SU-DHL-6 (cell line): ENCODE measurements around the gene EMILIN1.
A peak's percentile ranks its signal among the peaks of the same experiment; 100 is the strongest.

ENCODE experiments used
- H2AFZ ChIP-seq: fragments of 200-600 bp; sonication (generic); 2 replicates; pipeline ENCODE4 v1.6.1; 2014; ENCODE audit warnings: low read depth, mild to moderate bottlenecking, moderate library complexity, mixed read lengths, antibody characterized with exemption, low read length; ENCODE audit not compliant: severe bottlenecking
- H3F3A ChIP-seq: fragments of 200-600 bp; shearing (Covaris generic); 2 replicates; pipeline ENCODE4 v1.6.0; 2016; ENCODE audit warnings: antibody characterized with exemption, mild to moderate bottlenecking; ENCODE audit not compliant: insufficient read depth
- H3K27ac ChIP-seq: fragments of 200-600 bp; sonication (generic); 2 replicates; pipeline ENCODE4 v1.5.1; 2016; ENCODE audit warnings: low read depth, mild to moderate bottlenecking, low read length, moderate library complexity, mixed read lengths
- H3K27me3 ChIP-seq: fragments of 200-600 bp; sonication (generic), shearing (Covaris generic); 2 replicates; pipeline ENCODE4 v1.6.0; 2014; ENCODE audit warnings: mild to moderate bottlenecking, low read length
- H3K36me3 ChIP-seq: fragments of 200-600 bp; sonication (generic); 2 replicates; pipeline ENCODE4 v1.6.1; 2014; ENCODE audit warnings: mild to moderate bottlenecking, low read length, mixed read lengths
- H3K4me2 ChIP-seq: fragments of 300-600, 200-600 bp; shearing (Covaris generic), sonication (generic); 2 replicates; pipeline ENCODE4 v1.6.0; 2014; ENCODE audit warnings: low read length, low read depth, mild to moderate bottlenecking; ENCODE audit not compliant: poor library complexity, severe bottlenecking
- H3K4me3 ChIP-seq: fragments of 200-600 bp; sonication (generic); 2 replicates; pipeline ENCODE4 v1.5.1; 2014; ENCODE audit warnings: antibody characterized with exemption, low read length, mild to moderate bottlenecking, mixed read lengths; ENCODE audit not compliant: insufficient read depth, poor library complexity, severe bottlenecking
- H3K79me2 ChIP-seq: fragments of 200-600 bp; sonication (generic); 2 replicates; pipeline ENCODE4 v1.6.1; 2014; ENCODE audit warnings: mild to moderate bottlenecking, low read length, moderate library complexity; ENCODE audit not compliant: insufficient read depth
- H3K9ac ChIP-seq: fragments of 200-600 bp; sonication (generic); 2 replicates; pipeline ENCODE4 v1.7.0; 2014; ENCODE audit warnings: mild to moderate bottlenecking, low read length
- H3K9me2 ChIP-seq: fragments of 200-600 bp; sonication (generic); replicated peaks from 2 replicates; pipeline ENCODE4 v1.6.1; 2014; ENCODE audit warnings: low read length; ENCODE audit not compliant: insufficient read depth
- H3K9me3 ChIP-seq: fragments of 200-600 bp; sonication (generic); 2 replicates; pipeline ENCODE4 v1.6.1; 2014; ENCODE audit warnings: low read length, mixed read lengths; ENCODE audit not compliant: insufficient read depth
- H4K20me1 ChIP-seq: fragments of 200-600 bp; sonication (generic); 2 replicates; pipeline ENCODE4 v1.6.1; 2014; ENCODE audit warnings: low read depth, mild to moderate bottlenecking, antibody characterized with exemption, low read length, moderate library complexity, mixed read lengths
- EZH2phosphoT487 ChIP-seq: fragments of 200-600 bp; sonication (generic), shearing (Covaris generic); conservative IDR thresholded peaks from 2 replicates; pipeline ENCODE4 v1.6.1; 2018; ENCODE audit warnings: mild to moderate bottlenecking, antibody characterized with exemption, low read length, moderate library complexity, mixed read lengths
- TF ChIP-seq, protein P1 (sequence below): fragments of 200-600 bp; sonication (generic); IDR thresholded peaks from one replicate; pipeline ENCODE4 v1.5.1; 2017; ENCODE audit warnings: antibody characterized with exemption, mild to moderate bottlenecking, low read length, moderate library complexity; ENCODE audit not compliant: insufficient read depth, poor library complexity, severe bottlenecking

Gene EMILIN1

DNA sequence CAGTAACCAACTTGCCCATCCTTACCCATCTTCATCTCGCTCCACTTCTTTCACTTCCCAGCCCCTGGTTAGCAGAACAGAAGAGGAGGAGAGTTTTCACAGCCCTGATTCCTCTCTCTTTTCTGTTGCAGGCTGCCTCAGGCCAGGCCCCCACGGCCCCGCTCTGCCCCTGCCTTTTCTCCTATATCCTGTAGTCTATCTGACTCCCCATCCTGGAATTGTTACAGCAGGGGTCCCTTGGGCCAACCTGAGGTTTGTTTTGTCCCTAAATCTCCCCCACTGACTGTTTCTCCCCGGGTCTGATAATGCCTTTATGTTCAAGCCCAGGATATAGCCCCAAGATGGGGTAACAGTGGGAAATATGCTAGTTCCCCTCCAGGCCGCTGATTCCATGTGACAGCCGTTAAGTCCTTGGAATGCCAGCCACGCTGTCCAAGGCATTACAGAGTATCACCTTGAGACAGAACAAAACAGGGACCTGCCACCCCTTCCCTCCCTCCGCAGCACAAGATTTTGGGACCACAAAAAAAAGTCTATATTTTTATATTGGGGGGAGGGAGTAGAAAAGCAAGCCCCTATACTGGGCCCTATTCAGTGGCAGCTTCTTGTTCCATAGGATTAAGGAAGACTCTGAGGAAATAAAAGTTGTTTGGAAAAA lies 8.3 kb upstream of the EMILIN1 start:
- H3F3A ChIP-seq: 0 out of 2 replicates have a peak, but pooled peaks cover 3% of the 10 kb centered on the region
- TF ChIP-seq, protein P1, sequence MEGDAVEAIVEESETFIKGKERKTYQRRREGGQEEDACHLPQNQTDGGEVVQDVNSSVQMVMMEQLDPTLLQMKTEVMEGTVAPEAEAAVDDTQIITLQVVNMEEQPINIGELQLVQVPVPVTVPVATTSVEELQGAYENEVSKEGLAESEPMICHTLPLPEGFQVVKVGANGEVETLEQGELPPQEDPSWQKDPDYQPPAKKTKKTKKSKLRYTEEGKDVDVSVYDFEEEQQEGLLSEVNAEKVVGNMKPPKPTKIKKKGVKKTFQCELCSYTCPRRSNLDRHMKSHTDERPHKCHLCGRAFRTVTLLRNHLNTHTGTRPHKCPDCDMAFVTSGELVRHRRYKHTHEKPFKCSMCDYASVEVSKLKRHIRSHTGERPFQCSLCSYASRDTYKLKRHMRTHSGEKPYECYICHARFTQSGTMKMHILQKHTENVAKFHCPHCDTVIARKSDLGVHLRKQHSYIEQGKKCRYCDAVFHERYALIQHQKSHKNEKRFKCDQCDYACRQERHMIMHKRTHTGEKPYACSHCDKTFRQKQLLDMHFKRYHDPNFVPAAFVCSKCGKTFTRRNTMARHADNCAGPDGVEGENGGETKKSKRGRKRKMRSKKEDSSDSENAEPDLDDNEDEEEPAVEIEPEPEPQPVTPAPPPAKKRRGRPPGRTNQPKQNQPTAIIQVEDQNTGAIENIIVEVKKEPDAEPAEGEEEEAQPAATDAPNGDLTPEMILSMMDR: no peak
- TF ChIP-seq EZH2phosphoT487: no peak
- no peaks in the 10 kb centered on the region for H3K9me2 ChIP-seq
- no peak overlapping the region for H3K27ac ChIP-seq
- H4K20me1 ChIP-seq: no peaks in the 10 kb centered on the region
- H3K79me2 ChIP-seq: peaks cover 18% of the 10 kb centered on the region
- H3K9ac ChIP-seq: peak overlapping the region; percentile 89
- H3K27me3 ChIP-seq: no peaks in the 10 kb centered on the region
- H3K4me3 ChIP-seq: peak overlapping the region; percentile 89
- peak overlapping the region; percentile 97 for H3K4me2 ChIP-seq
- no peak overlapping the region for H2AFZ ChIP-seq
- no peaks in the 10 kb centered on the region for H3K9me3 ChIP-seq
- no peaks in the 10 kb centered on the region for H3K36me3 ChIP-seq

DNA sequence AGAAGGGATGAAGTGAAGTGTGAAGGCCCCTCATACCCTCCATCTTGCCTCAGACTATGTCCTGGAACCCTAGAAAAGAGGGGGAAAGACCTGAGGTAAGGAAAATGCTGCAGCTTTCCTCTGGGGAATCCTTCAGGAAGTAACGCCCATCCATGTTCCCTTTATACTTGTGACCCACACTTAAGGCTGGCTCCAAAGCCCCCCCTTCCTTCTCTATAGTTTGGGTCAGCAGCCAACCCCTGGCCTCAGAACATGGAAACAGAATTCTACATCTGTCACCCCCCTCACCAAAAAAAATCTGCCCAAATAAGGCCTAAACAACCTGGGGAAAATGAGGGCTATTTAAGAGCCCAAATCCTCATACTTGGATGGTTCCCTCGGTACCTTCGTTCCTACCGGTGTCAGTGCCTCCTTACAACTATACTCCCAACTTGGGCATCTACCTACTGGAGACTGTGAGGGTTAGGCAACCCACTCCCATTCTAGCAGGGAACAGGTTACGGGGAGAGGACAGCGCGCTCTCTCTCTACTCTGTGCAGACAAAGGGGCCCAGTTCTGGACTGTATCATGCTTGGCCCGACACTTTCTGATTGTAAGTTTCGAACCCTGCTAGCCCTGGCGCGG lies 7.7 kb upstream of the EMILIN1 start:
- Histone ChIP-seq H3K9ac (peak overlapping the region; percentile 89), H3K4me2 (peak overlapping the region; percentile 97), H3K79me2 (peaks cover 18% of the 10 kb centered on the region), H4K20me1 (no peaks in the 10 kb centered on the region), H3F3A (0 out of 2 replicates have a peak, but pooled peaks cover 7% of the 10 kb centered on the region), H2AFZ (peak overlapping the region; percentile 30), H3K27ac (0 out of 2 replicates have a peak overlapping the region, but pooled peaks have one; percentile 11), H3K27me3 (no peaks in the 10 kb centered on the region), H3K4me3 (peak overlapping the region; percentile 89), H3K9me2 (no peaks in the 10 kb centered on the region), H3K9me3 (no peaks in the 10 kb centered on the region), H3K36me3 (no peaks in the 10 kb centered on the region)
- no peak for TF ChIP-seq EZH2phosphoT487
- TF ChIP-seq, protein P1: no peak

- Histone ChIP-seq H2AFZ (peak within 1 kb of the TSS; percentile 69), H3K79me2 (peaks cover 18% of the 10 kb centered on the region), H3K27ac (0 out of 2 replicates have a peak within 1 kb of the TSS, but pooled peaks have one; percentile 11), H3K27me3 (no peaks in the 10 kb centered on the region), H3K36me3 (no peaks in the 10 kb centered on the region), H3K4me3 (peak within 1 kb of the TSS; percentile 89), H3K9me3 (no peaks in the 10 kb centered on the region), H3F3A (peaks cover 12% of the 10 kb centered on the region; the same call in 1 of the 2 replicates), H4K20me1 (no peaks in the 10 kb centered on the region), H3K9me2 (no peaks in the 10 kb centered on the region), H3K4me2 (peak within 1 kb of the TSS; percentile 97), H3K9ac (peak within 1 kb of the TSS; percentile 89)
- TF ChIP-seq, protein P1: no peak
- TF ChIP-seq EZH2phosphoT487: no peak
Measured at GRCh38 chr2:27071277-27071989, 7.0 kb upstream of the EMILIN1 start, which contains the start of gene OST4. TSS of gene OST4 (minus strand) at chr2:27071654.
